H9 (cell line): ENCODE results near the gene UROS. TPM values are rescaled to one million over a fixed set of nuclear protein-coding genes. Genes with fewer than 3 reads are reported as not detected.

ENCODE experiments used
- DNase-seq: peaks from one replicate; pipeline ENCODE4 v3.0.0-alpha.2; 2017
- H2AFZ ChIP-seq: one replicate; pipeline ENCODE4 v1.6.1; 2013; ENCODE audit warnings: mild to moderate bottlenecking, low read length, control low read depth, moderate library complexity
- H2AK5ac ChIP-seq: 2 replicates; pipeline ENCODE4 v1.6.1; 2013; ENCODE audit warnings: low read length, control low read depth, mixed read lengths; ENCODE audit not compliant: insufficient read length
- H2BK120ac ChIP-seq: one replicate; pipeline ENCODE4 v1.6.1; 2013; ENCODE audit warnings: low read depth, mild to moderate bottlenecking, low read length, control low read depth, inconsistent platforms; ENCODE audit not compliant: poor library complexity, severe bottlenecking
- H2BK12ac ChIP-seq: 2 replicates; pipeline ENCODE4 v1.6.1; 2013; ENCODE audit warnings: low read length, control low read depth, mixed read lengths, low read depth; ENCODE audit not compliant: insufficient read length
- H2BK15ac ChIP-seq: 2 replicates; pipeline ENCODE4 v1.6.1; 2013; ENCODE audit warnings: low read depth, low read length, control low read depth
- H2BK20ac ChIP-seq: one replicate; pipeline ENCODE4 v1.6.1; 2013; ENCODE audit warnings: low read depth, mild to moderate bottlenecking, low read length, control low read depth, inconsistent platforms; ENCODE audit not compliant: poor library complexity, severe bottlenecking
- H2BK5ac ChIP-seq: 2 replicates; pipeline ENCODE4 v1.6.1; 2013; ENCODE audit warnings: low read length, control low read depth, mixed read lengths; ENCODE audit not compliant: insufficient read length
- H3K14ac ChIP-seq: 2 replicates; pipeline ENCODE4 v1.6.1; 2013; ENCODE audit warnings: low read length, control low read depth; ENCODE audit not compliant: insufficient read depth
- H3K18ac ChIP-seq: 2 replicates; pipeline ENCODE4 v1.6.1; 2013; ENCODE audit warnings: low read depth, mild to moderate bottlenecking, mixed read lengths, low read length, control low read depth; ENCODE audit not compliant: insufficient read length
- H3K23ac ChIP-seq: 2 replicates; pipeline ENCODE4 v1.6.1; 2013; ENCODE audit warnings: low read length, control low read depth, mixed read lengths, low read depth; ENCODE audit not compliant: insufficient read length
- H3K23me2 ChIP-seq: 2 replicates; pipeline ENCODE4 v1.6.1; 2013; ENCODE audit warnings: low read depth, mild to moderate bottlenecking, mixed read lengths, low read length, control low read depth; ENCODE audit not compliant: insufficient read length, poor library complexity, severe bottlenecking
- H3K27ac ChIP-seq: 2 replicates; pipeline ENCODE4 v1.5.1; 2013; ENCODE audit warnings: low read length, control low read depth, mixed read lengths, low read depth; ENCODE audit not compliant: insufficient read length
- H3K27me3 ChIP-seq: 2 replicates; pipeline ENCODE4 v1.6.1; 2013; ENCODE audit warnings: low read length, control low read depth, inconsistent platforms; ENCODE audit not compliant: insufficient read depth
- H3K4ac ChIP-seq: 2 replicates; pipeline ENCODE4 v1.6.1; 2013; ENCODE audit warnings: low read depth, mild to moderate bottlenecking, control low read depth, inconsistent platforms, low read length, moderate library complexity
- H3K4me1 ChIP-seq: 2 replicates; pipeline ENCODE4 v1.6.1; 2013; ENCODE audit warnings: low read length, control low read depth, inconsistent platforms; ENCODE audit not compliant: insufficient read depth
- H3K4me2 ChIP-seq: 2 replicates; pipeline ENCODE4 v1.6.1; 2013; ENCODE audit warnings: low read length, control low read depth, mixed read lengths; ENCODE audit not compliant: insufficient read length, insufficient read depth
- H3K56ac ChIP-seq: 2 replicates; pipeline ENCODE4 v1.6.1; 2013; ENCODE audit warnings: low read depth, mild to moderate bottlenecking, mixed read lengths, low read length, control low read depth; ENCODE audit not compliant: insufficient read length
- H3K79me1 ChIP-seq: 2 replicates; pipeline ENCODE4 v1.6.1; 2013; ENCODE audit warnings: low read depth, mild to moderate bottlenecking, moderate library complexity, low read length, control low read depth, inconsistent platforms; ENCODE audit not compliant: insufficient read depth, poor library complexity, severe bottlenecking
- H3K79me2 ChIP-seq: 2 replicates; pipeline ENCODE4 v1.6.1; 2013; ENCODE audit warnings: low read length, control low read depth, inconsistent platforms; ENCODE audit not compliant: insufficient read depth
- H3K9ac ChIP-seq: 2 replicates; pipeline ENCODE4 v1.6.1; 2013; ENCODE audit warnings: low read length, control low read depth, mixed read lengths; ENCODE audit not compliant: insufficient read length; ENCODE audit errors: extremely low read depth
- H3K9me3 ChIP-seq: one replicate; pipeline ENCODE4 v1.6.1; 2013; ENCODE audit warnings: low read depth, low read length, inconsistent platforms; ENCODE audit not compliant: control insufficient read depth
- H3T11ph ChIP-seq: one replicate; pipeline ENCODE4 v1.6.1; 2013; ENCODE audit warnings: mild to moderate bottlenecking, low read length, control low read depth, inconsistent platforms
- H4K20me1 ChIP-seq: one replicate; pipeline ENCODE4 v1.6.1; 2013; ENCODE audit not compliant: control insufficient read depth, insufficient read length, insufficient read depth
- H4K5ac ChIP-seq: 2 replicates; pipeline ENCODE4 v1.6.1; 2013; ENCODE audit warnings: low read depth, mild to moderate bottlenecking, mixed read lengths, low read length, control low read depth; ENCODE audit not compliant: insufficient read length
- H4K8ac ChIP-seq: replicated peaks from 2 replicates; pipeline ENCODE4 v1.6.1; 2013; ENCODE audit warnings: low read length, control low read depth, mixed read lengths, low read depth; ENCODE audit not compliant: insufficient read length
- H4K91ac ChIP-seq: 2 replicates; pipeline ENCODE4 v1.6.1; 2013; ENCODE audit warnings: low read depth, mild to moderate bottlenecking, moderate library complexity, mixed read lengths, low read length, control low read depth; ENCODE audit not compliant: insufficient read length
- H3K27ac Mint-ChIP-seq, 3 experiments: 2 replicates in 2 of 3; 3 replicates in 1 of 3; pipeline ENCODE4 v1.8.0; 2020 to 2021; ENCODE audit warnings: mixed read lengths in 3 of 3, mild to moderate bottlenecking in 1 of 3, moderate library complexity in 1 of 3
- H3K27me3 Mint-ChIP-seq: 2 replicates; pipeline ENCODE4 v1.8.0; 2021; ENCODE audit warnings: low read depth, mild to moderate bottlenecking, moderate library complexity, mixed read lengths
- H3K36me3 Mint-ChIP-seq, 3 experiments: 2 replicates in 2 of 3; 3 replicates in 1 of 3; pipeline ENCODE4 v1.8.0; 2020 to 2021; ENCODE audit warnings: low read depth in 3 of 3, mixed read lengths in 3 of 3; ENCODE audit not compliant: insufficient read depth in 1 of 3
- H3K4me1 Mint-ChIP-seq, 2 experiments: 2 replicates each; pipeline ENCODE4 v1.8.0; 2020; ENCODE audit warnings: mixed read lengths in 2 of 2
- H3K4me3 Mint-ChIP-seq, 2 experiments: 2 replicates in 1 of 2; 3 replicates in 1 of 2; pipeline ENCODE4 v1.8.0; 2020 to 2021; ENCODE audit warnings: mild to moderate bottlenecking in 2 of 2, mixed read lengths in 2 of 2, moderate library complexity in 1 of 2
- H3K9me3 Mint-ChIP-seq, 2 experiments: 2 replicates in 1 of 2; 3 replicates in 1 of 2; pipeline ENCODE4 v1.8.0; 2020; ENCODE audit warnings: mild to moderate bottlenecking in 2 of 2, mixed read lengths in 2 of 2, moderate library complexity in 1 of 2
- CTCF ChIP-seq: fragments of 200-600 bp; sonication (generic); conservative IDR thresholded peaks from 3 replicates; pipeline ENCODE4 v1.8.0; 2021; ENCODE audit warnings: antibody characterized with exemption, mild to moderate bottlenecking
- WGBS: extraction: QIAGEN DNeasy Blood & Tissue Kit; methylation state at CpG from one replicate; pipeline ENCODE4 v1.1.7; 2013; ENCODE audit warnings: missing lambda C conversion rate, low lambda C conversion rate, mixed read lengths; ENCODE audit not compliant: insufficient read length; ENCODE audit errors: extremely low coverage; 5-methylcytosine and 5-hydroxymethylcytosine counted together
- total RNA-seq: library from RNA; stranded (reverse); gene quantifications from 2 replicates; pipeline ENCODE4 v1.2.1, GENCODE V29; 2021

Gene UROS
- total RNA-seq, 1 experiment from 2014 or later = 42.3 TPM

GRCh38 chr10:125795128-125795527, 27.9 kb downstream of the UROS start:
- H3K4ac ChIP-seq = no peak overlapping the region
- Mint-ChIP-seq H3K27me3 (no peaks in the 10 kb centered on the region), H3K36me3 (peaks cover 3 to 32% (median 25%) of the 10 kb centered on the region in 3 experiments), H3K4me1 (no peaks in the 10 kb centered on the region), H3K27ac (no peak overlapping the region), H3K9me3 (no peaks in the 10 kb centered on the region), H3K4me3 (no peak overlapping the region)
- H2BK120ac ChIP-seq = no peak overlapping the region
- no peak for DNase-seq
- H4K5ac ChIP-seq = no peak overlapping the region
- no peak overlapping the region for H3K14ac ChIP-seq
- H3K56ac ChIP-seq = no peak overlapping the region
- H3K23me2 ChIP-seq = no peaks in the 10 kb centered on the region
- H4K91ac ChIP-seq = no peak overlapping the region
- no peaks in the 10 kb centered on the region for H3K27me3 ChIP-seq
- no peak overlapping the region for H2BK12ac ChIP-seq
- H2AK5ac ChIP-seq = no peak overlapping the region
- H4K8ac ChIP-seq = no peak overlapping the region
- TF ChIP-seq CTCF = no peak
- no peak overlapping the region for H3K18ac ChIP-seq
- H4K20me1 ChIP-seq = no peaks in the 10 kb centered on the region
- no peak overlapping the region for H3T11ph ChIP-seq
- no peak overlapping the region for H3K27ac ChIP-seq
- H3K9ac ChIP-seq = no peak overlapping the region
- no peaks in the 10 kb centered on the region for H3K4me1 ChIP-seq
- WGBS = no CpG with 5 or more reads among the region's 2 CpGs
- no peak overlapping the region for H3K4me2 ChIP-seq
- H3K79me1 ChIP-seq = no peaks in the 10 kb centered on the region
- H2BK5ac ChIP-seq = no peak overlapping the region
- H2AFZ ChIP-seq = no peak overlapping the region
- H3K79me2 ChIP-seq = no peaks in the 10 kb centered on the region
- H3K9me3 ChIP-seq = no peaks in the 10 kb centered on the region
- H3K23ac ChIP-seq = no peak overlapping the region
- H2BK20ac ChIP-seq = no peak overlapping the region
- no peak overlapping the region for H2BK15ac ChIP-seq
